HG03439 (cell line): ENCODE data around the gene AHNAK.
"Not testable (repeated sequence)": the region's sequence is repeated elsewhere in the genome, so short reads cannot be mapped to it uniquely, and the experiment has no call there.

Source experiments
- ATAC-seq: cut with Tn5 transposase; IDR thresholded peaks from one replicate; pipeline ENCODE4 v1.9.1; 2021; ENCODE audit warnings: mild to moderate bottlenecking, moderate library complexity; ENCODE audit not compliant: unreplicated experiment

Gene AHNAK

GRCh38 chr11:62553839-62554361, 7.3 kb upstream of the AHNAK start:
- no peak for ATAC-seq

GRCh38 chr11:62553080-62553838, 6.7 kb upstream of the AHNAK start:
- no peak for ATAC-seq

GRCh38 chr11:62552485-62553079, 6.0 kb upstream of the AHNAK start:
- no peak for ATAC-seq

GRCh38 chr11:62550478-62550877, 3.9 kb upstream of the AHNAK start:
- not testable (repeated sequence) for ATAC-seq

GRCh38 chr11:62548545-62549335, 2.1 kb upstream of the AHNAK start:
- no peak for ATAC-seq

GRCh38 chr11:62547691-62548281, 1.2 kb upstream of the AHNAK start:
- no peak for ATAC-seq

- no peak for ATAC-seq
Observed at GRCh38 chr11:62546929-62547625, 471 bp upstream of the AHNAK start.

GRCh38 chr11:62545437-62546243, 966 bp downstream of the AHNAK start:
- ATAC-seq, result no peak

GRCh38 chr11:62544581-62545436, 1.8 kb downstream of the AHNAK start:
- ATAC-seq, result no peak

GRCh38 chr11:62543680-62544444, 2.7 kb downstream of the AHNAK start:
- no peak for ATAC-seq

- no peak for ATAC-seq
Observed at GRCh38 chr11:62542750-62543567, 3.6 kb downstream of the AHNAK start.

- no peak for ATAC-seq
Observed at GRCh38 chr11:62542111-62542745, 4.4 kb downstream of the AHNAK start.

- peak; percentile 39 for ATAC-seq
Observed at GRCh38 chr11:62540804-62541701, 5.6 kb downstream of the AHNAK start.

- no peak for ATAC-seq
Observed at GRCh38 chr11:62539238-62539925, 7.2 kb downstream of the AHNAK start.
